Epithelial cell of esophagus (primary cell): ENCODE results near the gene POFUT1.
"Not testable (repeated sequence)": the region's sequence is repeated elsewhere in the genome, so short reads cannot be mapped to it uniquely, and the experiment has no call there.

Experiments
- DNase-seq: peaks from one replicate; pipeline ENCODE4 v3.0.0; 2010; ENCODE audit warnings: low read depth
- H3K4me3 ChIP-seq: 2 replicates; pipeline ENCODE4 v1.5.1; 2011; ENCODE audit warnings: mild to moderate bottlenecking, low read length, control low read depth
- TF ChIP-seq, protein P1 (sequence below): IDR thresholded peaks from 2 replicates; pipeline ENCODE4 v1.5.1; 2011; ENCODE audit warnings: low read depth, mild to moderate bottlenecking, low read length, control low read depth, inconsistent platforms; ENCODE audit not compliant: insufficient read depth; ENCODE audit errors: missing control alignments

The POFUT1 gene

DNA sequence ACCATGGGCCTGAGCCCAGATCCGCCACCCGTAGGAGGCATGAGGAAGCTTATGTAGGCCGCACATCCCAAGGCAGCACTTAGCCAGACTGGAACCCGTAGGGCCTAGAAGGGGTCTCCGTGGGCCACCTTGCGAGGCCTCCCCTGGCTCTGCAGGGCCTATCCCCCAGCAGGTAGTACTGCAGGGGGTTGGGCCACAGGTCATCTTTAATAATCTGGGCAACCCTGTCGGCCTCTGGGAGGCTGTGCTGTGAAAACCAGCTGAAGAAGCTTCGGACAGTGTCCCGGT lies 18.6 kb upstream of the POFUT1 start:
- DNase-seq = no peak
- H3K4me3 ChIP-seq = no peak overlapping the region
- TF ChIP-seq, protein P1, sequence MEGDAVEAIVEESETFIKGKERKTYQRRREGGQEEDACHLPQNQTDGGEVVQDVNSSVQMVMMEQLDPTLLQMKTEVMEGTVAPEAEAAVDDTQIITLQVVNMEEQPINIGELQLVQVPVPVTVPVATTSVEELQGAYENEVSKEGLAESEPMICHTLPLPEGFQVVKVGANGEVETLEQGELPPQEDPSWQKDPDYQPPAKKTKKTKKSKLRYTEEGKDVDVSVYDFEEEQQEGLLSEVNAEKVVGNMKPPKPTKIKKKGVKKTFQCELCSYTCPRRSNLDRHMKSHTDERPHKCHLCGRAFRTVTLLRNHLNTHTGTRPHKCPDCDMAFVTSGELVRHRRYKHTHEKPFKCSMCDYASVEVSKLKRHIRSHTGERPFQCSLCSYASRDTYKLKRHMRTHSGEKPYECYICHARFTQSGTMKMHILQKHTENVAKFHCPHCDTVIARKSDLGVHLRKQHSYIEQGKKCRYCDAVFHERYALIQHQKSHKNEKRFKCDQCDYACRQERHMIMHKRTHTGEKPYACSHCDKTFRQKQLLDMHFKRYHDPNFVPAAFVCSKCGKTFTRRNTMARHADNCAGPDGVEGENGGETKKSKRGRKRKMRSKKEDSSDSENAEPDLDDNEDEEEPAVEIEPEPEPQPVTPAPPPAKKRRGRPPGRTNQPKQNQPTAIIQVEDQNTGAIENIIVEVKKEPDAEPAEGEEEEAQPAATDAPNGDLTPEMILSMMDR = no peak

DNA sequence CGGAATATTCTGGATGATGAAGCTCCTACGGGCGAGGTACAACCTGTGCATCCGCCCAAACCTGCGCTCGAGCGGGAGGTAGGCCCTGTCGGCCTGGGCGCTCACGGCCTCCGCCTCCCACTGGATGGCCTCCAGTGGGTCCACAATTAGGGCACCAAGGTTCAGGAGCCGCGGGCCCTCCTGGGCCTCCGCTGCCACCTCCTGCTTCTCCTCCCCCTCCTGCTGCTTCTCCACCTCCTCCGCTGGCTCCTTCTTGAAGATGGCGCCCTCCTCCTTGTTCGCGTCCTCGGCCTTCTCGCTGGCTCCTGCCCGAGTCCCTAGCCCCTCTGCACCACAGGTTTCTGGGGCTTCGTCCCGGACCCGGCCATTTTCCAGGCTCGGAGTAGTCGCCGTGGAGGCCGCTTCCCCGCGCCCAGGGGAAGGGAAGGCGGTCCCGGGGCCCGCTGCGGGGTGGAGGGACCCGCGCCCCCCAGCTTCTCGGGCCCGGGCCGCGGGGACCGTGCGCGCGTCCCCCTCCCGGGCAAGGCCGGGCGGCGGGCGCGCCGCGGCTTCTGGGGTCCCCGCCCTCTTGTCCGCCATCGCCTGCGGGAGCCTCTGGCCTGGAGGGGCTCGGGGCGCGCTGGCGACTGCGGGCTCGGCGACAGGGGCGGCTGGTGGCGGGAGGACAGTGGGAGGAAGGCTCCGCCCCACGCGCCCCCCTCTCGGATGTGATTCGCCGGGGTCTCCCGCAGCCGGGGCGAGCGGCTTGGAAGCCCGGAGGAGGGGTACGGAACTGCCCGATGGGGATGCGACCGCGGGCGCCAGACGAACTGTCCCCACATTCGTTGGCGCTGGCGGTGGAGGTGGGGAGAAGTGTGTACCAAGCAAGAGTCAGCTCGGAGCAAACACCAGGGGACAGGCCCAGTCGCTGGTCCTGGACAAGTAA lies 17.7 kb upstream of the POFUT1 start:
- TF ChIP-seq, protein P1 = no peak
- DNase-seq = peak; percentile 30
- H3K4me3 ChIP-seq = peak overlapping the region; percentile 46

- TF ChIP-seq, protein P1 = no peak
- no peak for DNase-seq
- H3K4me3 ChIP-seq = no peak overlapping the region
These were observed 16.9 kb upstream of the POFUT1 start for GRCh38 chr20:32190616-32191415.

DNA sequence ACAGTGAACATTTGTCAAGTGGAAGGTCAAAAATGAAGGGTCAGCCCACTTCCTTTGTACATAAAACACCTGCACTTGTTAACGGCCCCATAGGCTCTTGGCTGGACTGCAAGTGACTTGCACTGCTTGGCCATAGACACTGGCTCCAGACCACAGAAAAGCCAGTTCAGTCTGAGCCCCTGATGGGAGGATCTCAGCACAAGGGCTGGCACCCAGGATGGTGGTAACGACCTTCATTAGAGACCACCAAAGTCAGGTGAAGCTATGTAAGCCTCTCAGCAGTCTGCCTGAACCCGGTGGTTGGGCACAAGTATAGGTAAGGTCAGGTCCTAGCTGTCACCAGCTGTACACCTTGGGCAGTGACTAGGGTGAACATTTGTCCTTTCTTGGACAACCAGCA lies 16.3 kb upstream of the POFUT1 start:
- H3K4me3 ChIP-seq = no peak overlapping the region
- TF ChIP-seq, protein P1 = no peak
- DNase-seq = no peak

GRCh38 chr20:32191873-32192272 lies 15.8 kb upstream of the POFUT1 start:
- no peak overlapping the region for H3K4me3 ChIP-seq
- DNase-seq = no peak
- TF ChIP-seq, protein P1 = no peak

DNA sequence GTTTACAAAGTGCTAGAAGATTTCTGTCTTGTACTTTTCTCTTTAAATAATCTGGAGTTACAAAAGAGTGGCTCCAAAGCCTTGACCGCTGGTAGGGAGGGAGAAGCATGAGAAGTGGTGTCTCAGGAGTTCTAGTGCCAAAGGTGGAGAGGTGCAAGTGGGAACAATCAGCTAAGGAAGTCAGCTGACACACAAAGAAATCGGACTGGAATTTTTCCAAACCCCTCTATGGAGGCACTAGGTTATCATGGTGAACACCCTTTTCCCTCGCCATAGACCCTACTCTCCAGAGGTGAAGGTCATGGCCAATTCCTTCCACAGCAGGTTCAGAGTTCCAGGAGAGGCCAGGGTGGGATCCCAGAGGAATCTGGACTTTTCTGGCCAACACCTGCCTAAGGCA lies 15.0 kb upstream of the POFUT1 start:
- no peak for DNase-seq
- TF ChIP-seq, protein P1 = no peak
- no peak overlapping the region for H3K4me3 ChIP-seq

DNA sequence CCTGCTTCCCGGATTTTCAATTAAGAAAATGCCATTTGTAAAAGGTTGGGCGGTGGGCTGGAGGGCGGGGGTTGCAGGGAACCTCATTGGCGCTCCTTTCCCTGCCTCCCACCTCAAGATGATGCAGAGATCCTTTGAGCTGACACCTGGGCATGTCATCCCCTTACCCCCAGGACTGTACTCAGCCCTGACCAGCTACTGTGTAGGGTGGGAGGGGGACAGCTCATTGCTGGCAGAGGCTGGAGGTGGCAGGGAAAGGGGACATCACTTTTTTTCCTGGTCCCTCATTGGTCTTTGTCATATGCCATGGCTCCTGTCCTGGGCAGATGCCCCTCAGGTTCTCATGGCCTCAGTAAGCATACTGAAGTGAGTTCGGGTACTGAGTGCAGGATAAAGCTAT lies 14.3 kb upstream of the POFUT1 start:
- H3K4me3 ChIP-seq, DNase-seq: not testable (repeated sequence)
